RWPE1 (cell line): ENCODE data around the gene AIPL1.

Experiments
- CTCF ChIA-PET: fragments of 350-600 bp; sonication (Branson Sonifier 250); formaldehyde crosslinking; extraction: SDS; loops from one replicate; lab custom pipeline; 2021; lab: Yijun Ruan, JAX
- POLR2A ChIA-PET: fragments of 400-600 bp; formaldehyde crosslinking; extraction: SDS; loops from one replicate; lab custom pipeline; 2020; ENCODE audit warnings: antibody characterized with exemption; ENCODE audit not compliant: low non-redundant PET; lab: Yijun Ruan, JAX
- DNase-seq: peaks from one replicate; pipeline ENCODE4 v3.0.0; 2012; ENCODE audit warnings: low spot score
- H3K27ac ChIP-seq: fragments of 450-650 bp; 2 replicates; pipeline ENCODE4 v1.5.1; 2017
- CTCF ChIP-seq: fragments of 450-650 bp; conservative IDR thresholded peaks from 2 replicates; pipeline ENCODE4 v1.5.1; 2017; ENCODE audit warnings: low read depth, mild to moderate bottlenecking

Gene AIPL1

GRCh38 chr17:6423931-6424330 lies 11.0 kb downstream of the AIPL1 start:
- POLR2A ChIA-PET, result no interaction called here
- no peak for TF ChIP-seq CTCF
- no peak overlapping the region for H3K27ac ChIP-seq
- DNase-seq, result no peak
- CTCF ChIA-PET, result no interaction called here

GRCh38 chr17:6422654-6423241 lies 12.2 kb downstream of the AIPL1 start:
- no peak overlapping the region for H3K27ac ChIP-seq
- DNase-seq, result no peak
- TF ChIP-seq CTCF, result no peak
- POLR2A ChIA-PET, result interaction anchor here (0.6 kb wide), 1 partner anchor 833 kb away, joined by 5 read pairs; no protein-coding TSS in a partner anchor
- CTCF ChIA-PET, result interaction anchor here (0.5 to 1.3 kb wide), 5 partner anchors 104 to 835 kb away, joined by 3 to 10 read pairs (median 5); no protein-coding TSS in a partner anchor

GRCh38 chr17:6421700-6422604 lies 13.0 kb downstream of the AIPL1 start:
- TF ChIP-seq CTCF, result peak; percentile 88
- H3K27ac ChIP-seq, result no peak overlapping the region

GRCh38 chr17:6420173-6420641 lies 14.7 kb downstream of the AIPL1 start:
- DNase-seq, result no peak
- no peak overlapping the region for H3K27ac ChIP-seq
- peak; percentile 19; the same call in 1 of the 2 replicates for TF ChIP-seq CTCF
- ChIA-PET POLR2A (no interaction called here), CTCF (interaction anchor here (0.7 kb wide), 1 partner anchor 381 kb away, joined by 3 read pairs; no protein-coding TSS in a partner anchor)

More at GRCh38 chr17:6421700-6422604, 13.0 kb downstream of the AIPL1 start:
- peak; percentile 84 for DNase-seq
- ChIA-PET POLR2A (interaction anchor here (0.6 kb wide), 1 partner anchor 832 kb away, joined by 5 read pairs; no protein-coding TSS in a partner anchor), CTCF (interaction anchor here (0.5 to 1.3 kb wide), 8 partner anchors 26 to 1391 kb away, joined by 3 to 10 read pairs (median 4); no protein-coding TSS in a partner anchor)

- ChIA-PET POLR2A (no interaction called here), CTCF (no interaction called here)
- H3K27ac ChIP-seq, result no peak overlapping the region
- no peak for DNase-seq
- TF ChIP-seq CTCF, result no peak
Observed at GRCh38 chr17:6415616-6416015, 19.3 kb downstream of the AIPL1 start.

GRCh38 chr17:6413065-6413464 lies 21.9 kb downstream of the AIPL1 start:
- DNase-seq, result peak; percentile 73
- CTCF ChIA-PET, result interaction anchor here (0.6 to 1.0 kb wide), 7 partner anchors 9 to 821 kb away, joined by 3 to 5 read pairs (median 3); no protein-coding TSS in a partner anchor
- POLR2A ChIA-PET, result no interaction called here

More at GRCh38 chr17:6413065-6413464, 21.9 kb downstream of the AIPL1 start:
- TF ChIP-seq CTCF, result peak; percentile 53
- no peak overlapping the region for H3K27ac ChIP-seq
